ACC112 (cell line): ENCODE measurements around the gene SPATA2L.
"Not testable (repeated sequence)": the region's sequence is repeated elsewhere in the genome, so short reads cannot be mapped to it uniquely, and the experiment has no call there.

Experiments
- H2AFZ ChIP-seq: fragments of 200-600 bp; sonication (generic); one replicate; pipeline ENCODE4 v1.6.0; 2017; ENCODE audit warnings: antibody characterized with exemption, low read length; ENCODE audit not compliant: unreplicated experiment
- H3K27ac ChIP-seq: fragments of 200-600 bp; sonication (generic); 2 replicates; pipeline ENCODE4 v1.5.1; 2014; ENCODE audit warnings: low read depth, mild to moderate bottlenecking, antibody characterized with exemption, low read length, moderate library complexity
- H3K27me3 ChIP-seq: fragments of 200-600 bp; sonication (generic); 2 replicates; pipeline ENCODE4 v1.6.1; 2014; ENCODE audit warnings: mild to moderate bottlenecking, antibody characterized with exemption, low read length, moderate library complexity, mixed read lengths; ENCODE audit not compliant: insufficient read depth
- H3K36me3 ChIP-seq: fragments of 200-600 bp; sonication (generic); 2 replicates; pipeline ENCODE4 v1.6.1; 2016; ENCODE audit warnings: mild to moderate bottlenecking, antibody characterized with exemption, low read length, moderate library complexity, mixed read lengths; ENCODE audit not compliant: insufficient read depth
- H3K4me1 ChIP-seq: fragments of 200-600 bp; sonication (generic); one replicate; pipeline ENCODE4 v1.6.1; 2016; ENCODE audit warnings: low read length, mixed read lengths; ENCODE audit not compliant: insufficient read depth, unreplicated experiment, control insufficient read depth
- H3K4me3 ChIP-seq: fragments of 200-600 bp; sonication (generic); 2 replicates; pipeline ENCODE4 v1.5.1; 2014; ENCODE audit warnings: mild to moderate bottlenecking, low read depth, low read length
- H3K79me2 ChIP-seq: fragments of 200-600 bp; sonication (generic); one replicate; pipeline ENCODE4 v1.6.0; 2016; ENCODE audit warnings: low read length; ENCODE audit not compliant: control insufficient read depth, unreplicated experiment, insufficient read depth

SPATA2L gene

DNA sequence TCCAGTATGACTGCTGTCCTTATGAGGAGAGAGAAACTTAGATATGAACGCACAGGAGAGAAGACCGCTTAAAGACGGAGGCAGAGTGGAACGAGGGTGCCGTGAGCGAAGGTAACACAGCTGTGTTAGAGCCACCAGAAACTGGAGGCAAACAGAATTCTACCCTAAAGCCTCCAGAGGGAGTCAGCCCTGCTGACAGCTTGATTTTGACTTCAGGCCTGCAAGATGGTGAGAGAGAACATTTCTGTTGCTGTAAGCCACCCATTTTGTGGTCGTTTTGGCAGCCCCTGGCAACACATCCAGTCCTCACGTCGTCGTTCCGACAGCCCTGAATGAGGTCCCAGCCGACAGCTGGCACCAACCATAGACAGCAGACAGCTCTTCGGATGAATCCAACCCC, 2.8 kb upstream of the SPATA2L start:
- Histone ChIP-seq H3K27ac (no peak overlapping the region), H3K4me1 (peaks cover 12% of the 10 kb centered on the region), H3K79me2 (no peaks in the 10 kb centered on the region), H3K36me3 (no peaks in the 10 kb centered on the region), H3K27me3 (no peaks in the 10 kb centered on the region), H2AFZ (no peak overlapping the region), H3K4me3 (no peak overlapping the region)

DNA sequence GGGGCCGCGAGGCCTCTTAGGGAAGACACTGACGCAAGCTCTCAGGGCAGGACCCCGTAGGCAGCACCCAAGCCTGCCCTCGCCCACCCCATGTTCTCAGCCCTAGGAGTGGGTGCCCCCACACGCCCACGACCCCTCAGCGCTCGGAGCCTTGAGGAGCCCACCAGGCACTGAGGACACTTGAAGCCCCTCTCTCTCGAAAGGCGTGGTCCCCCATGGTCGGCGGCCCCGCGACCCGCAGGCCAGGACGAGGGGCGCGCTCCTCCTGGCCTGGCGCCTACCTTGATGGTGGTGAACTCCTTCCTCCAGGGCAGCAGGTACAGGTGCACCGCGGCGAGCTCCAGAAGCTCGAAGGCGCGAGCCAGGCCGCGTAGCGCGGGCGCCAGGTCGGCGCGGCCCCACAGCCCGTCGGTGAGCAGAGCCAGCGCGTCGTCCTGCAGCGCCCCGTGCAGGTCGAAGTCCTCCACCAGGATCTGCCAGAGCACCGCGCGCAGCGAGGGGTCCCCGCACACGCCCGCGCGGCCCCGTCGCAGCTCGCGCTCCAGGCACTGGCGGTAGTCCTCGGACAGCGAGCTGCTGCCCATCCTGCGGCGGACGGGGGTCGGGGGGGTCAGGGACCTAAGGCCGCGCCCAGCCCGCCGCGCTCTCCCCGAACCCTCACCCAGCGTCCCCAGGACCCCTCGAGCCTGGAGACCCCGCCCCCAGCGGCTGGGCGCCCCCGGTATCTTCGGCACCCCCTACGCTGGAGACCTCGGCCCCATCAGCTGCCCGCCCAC, 668 bp downstream of the SPATA2L start:
- H3K27me3 ChIP-seq = no peaks in the 10 kb centered on the region
- H2AFZ ChIP-seq = no peak overlapping the region
- peak overlapping the region; percentile 53 for H3K27ac ChIP-seq
- peak overlapping the region; percentile 79 for H3K4me3 ChIP-seq
- 0 out of 2 replicates have a peak, but pooled peaks cover 2% of the 10 kb centered on the region for H3K36me3 ChIP-seq
- H3K79me2 ChIP-seq = no peaks in the 10 kb centered on the region
- H3K4me1 ChIP-seq = peaks cover 12% of the 10 kb centered on the region

DNA sequence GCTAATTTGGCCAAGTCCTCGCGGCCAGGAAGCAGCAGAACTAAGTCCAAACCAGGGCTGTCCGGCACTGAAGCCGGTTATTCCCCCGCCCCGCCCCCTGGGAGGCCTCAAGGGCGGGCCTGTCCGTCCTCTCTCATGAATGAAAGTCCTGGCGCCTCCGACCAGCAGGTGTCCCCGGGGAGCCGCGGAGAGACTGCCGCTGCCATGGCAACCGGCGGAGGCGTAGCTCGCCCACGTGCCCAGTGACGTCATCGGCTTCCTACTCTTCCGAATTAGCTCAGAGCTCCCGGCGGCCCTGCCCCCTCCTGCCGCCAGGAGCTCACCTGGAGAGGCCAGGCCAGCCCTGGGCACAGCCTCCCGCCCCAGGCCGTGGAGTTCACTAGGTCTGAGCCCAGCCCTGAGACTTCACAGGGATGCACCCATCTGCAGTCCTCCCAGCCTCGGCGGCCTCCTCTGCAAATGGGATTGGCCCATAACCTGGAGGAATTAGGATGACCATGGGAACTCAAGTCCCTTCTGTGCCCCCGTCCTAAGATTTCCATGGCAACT, 1.3 kb downstream of the SPATA2L start:
- H3K27ac ChIP-seq = peak overlapping the region; percentile 55
- no peaks in the 10 kb centered on the region for H3K27me3 ChIP-seq
- H3K4me1 ChIP-seq = peaks cover 12% of the 10 kb centered on the region
- H3K36me3 ChIP-seq = 0 out of 2 replicates have a peak, but pooled peaks cover 2% of the 10 kb centered on the region
- peak overlapping the region; percentile 79 for H3K4me3 ChIP-seq
- no peak overlapping the region for H2AFZ ChIP-seq
- no peaks in the 10 kb centered on the region for H3K79me2 ChIP-seq

DNA sequence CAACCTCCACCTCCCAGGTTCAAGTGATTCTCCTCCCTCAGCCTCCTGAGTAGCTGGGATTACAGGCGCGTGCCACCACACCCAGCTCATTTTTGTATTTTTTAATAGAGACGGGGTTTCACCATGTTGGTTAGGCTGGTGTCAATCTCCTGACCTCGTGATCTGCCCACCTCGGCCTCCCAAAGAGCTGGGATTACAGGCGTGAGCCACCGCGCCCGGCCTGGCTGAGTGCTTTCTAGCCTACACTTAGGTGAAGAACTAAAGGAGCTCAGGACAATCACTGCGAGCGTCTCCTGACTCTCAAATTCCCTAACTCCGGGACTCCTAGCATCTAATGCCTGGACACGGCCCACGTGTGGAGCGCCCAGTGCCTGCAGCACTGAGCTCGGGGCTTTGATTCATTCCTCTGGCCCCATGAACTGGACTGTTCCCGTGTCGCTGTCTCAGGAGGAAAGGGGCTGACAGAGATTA, 1.8 kb downstream of the SPATA2L start:
- H3K27me3 ChIP-seq, H3K79me2 ChIP-seq, H2AFZ ChIP-seq, H3K36me3 ChIP-seq: not testable (repeated sequence)
- H3K27ac ChIP-seq = peak overlapping the region; percentile 55
- H3K4me3 ChIP-seq = peak overlapping the region; percentile 45
- peaks cover 12% of the 10 kb centered on the region for H3K4me1 ChIP-seq

DNA sequence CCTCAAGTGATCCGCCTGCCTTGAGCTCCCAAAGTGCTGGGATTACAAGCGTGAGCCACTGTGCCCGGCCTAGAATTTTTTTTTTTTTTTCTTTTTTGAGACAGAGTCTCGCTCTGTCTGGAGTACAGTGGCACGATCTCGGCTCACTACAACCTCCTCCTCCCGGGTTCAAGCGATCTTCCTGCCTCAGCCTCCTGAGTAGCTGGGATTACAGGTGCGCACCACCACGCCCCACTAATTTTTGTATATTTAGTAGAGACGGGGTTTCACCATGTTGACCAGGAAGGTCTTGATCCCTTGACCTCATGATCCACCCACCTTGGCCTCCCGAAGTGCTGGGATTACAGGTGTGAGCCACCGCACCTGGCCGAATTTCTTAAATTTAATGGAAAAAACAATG, 2.8 kb downstream of the SPATA2L start:
- not testable (repeated sequence) for H3K79me2 ChIP-seq, H3K36me3 ChIP-seq, H2AFZ ChIP-seq, H3K27ac ChIP-seq, H3K4me3 ChIP-seq, H3K27me3 ChIP-seq
- peaks cover 12% of the 10 kb centered on the region for H3K4me1 ChIP-seq

DNA sequence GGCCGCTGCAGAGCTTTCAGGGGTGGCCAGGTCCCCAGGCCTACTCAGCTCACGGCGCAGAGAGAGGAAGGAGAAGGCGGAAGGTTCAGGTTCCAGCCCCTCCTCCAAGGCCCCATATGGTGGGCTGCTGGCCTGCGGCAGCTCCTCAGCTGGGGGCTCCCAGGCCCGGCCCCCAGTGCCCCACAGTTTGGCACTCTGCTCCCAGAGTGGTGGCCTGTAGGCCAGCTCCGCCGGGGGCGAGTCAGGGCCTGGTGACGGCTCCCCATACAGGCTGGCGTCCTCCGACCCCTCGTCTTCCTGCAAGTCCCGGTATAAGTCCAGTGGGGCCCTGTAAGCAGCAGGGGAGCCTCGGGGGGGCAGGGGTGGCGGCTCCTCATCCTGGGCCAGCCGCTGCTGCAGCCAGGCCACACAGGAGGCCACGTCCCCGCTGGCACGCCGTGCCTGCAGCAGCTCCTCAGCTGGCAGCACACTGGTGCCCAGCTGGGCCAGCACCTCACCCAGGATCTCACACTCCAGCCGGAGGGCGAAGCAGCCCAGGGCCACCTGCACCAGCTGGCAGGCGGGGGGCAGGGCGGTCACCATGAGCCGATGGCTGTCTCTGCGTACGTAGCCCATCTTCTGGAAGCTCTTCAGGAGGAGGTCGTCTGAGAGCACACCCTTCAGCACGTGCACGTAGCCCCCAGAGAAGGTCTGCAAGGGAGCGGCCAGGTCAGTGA, 3.7 kb downstream of the SPATA2L start:
- Histone ChIP-seq H3K27ac (no peak overlapping the region), H2AFZ (no peak overlapping the region), H3K4me1 (peaks cover 12% of the 10 kb centered on the region), H3K27me3 (no peaks in the 10 kb centered on the region), H3K4me3 (no peak overlapping the region), H3K79me2 (no peaks in the 10 kb centered on the region), H3K36me3 (0 out of 2 replicates have a peak, but pooled peaks cover 2% of the 10 kb centered on the region)

DNA sequence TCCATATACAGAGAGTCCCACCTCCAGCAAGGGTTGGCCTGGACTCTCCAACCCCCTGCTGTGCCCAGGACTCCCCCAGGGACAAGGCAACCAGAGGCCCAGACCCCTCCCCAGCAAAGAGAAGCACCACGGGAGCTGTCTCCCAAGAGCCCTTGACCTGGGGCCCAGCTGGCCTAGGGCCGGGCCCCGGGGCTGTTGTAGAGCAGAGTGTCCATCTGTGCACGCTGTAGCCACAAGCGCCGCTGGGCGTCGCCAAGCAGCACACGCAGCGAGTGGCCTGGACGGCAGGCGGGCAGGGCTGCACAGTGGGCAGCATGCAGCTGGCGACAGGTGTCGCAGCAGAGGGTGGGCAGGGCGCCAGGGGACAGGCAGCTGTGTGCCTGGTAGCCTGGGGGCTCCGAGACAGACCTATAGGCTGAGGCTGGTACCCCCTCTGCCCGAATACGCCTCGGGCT, 4.3 kb downstream of the SPATA2L start:
- Histone ChIP-seq H3K4me1 (peaks cover 12% of the 10 kb centered on the region), H3K79me2 (no peaks in the 10 kb centered on the region), H3K4me3 (no peak overlapping the region), H2AFZ (no peak overlapping the region), H3K27ac (no peak overlapping the region), H3K36me3 (0 out of 2 replicates have a peak, but pooled peaks cover 2% of the 10 kb centered on the region), H3K27me3 (no peaks in the 10 kb centered on the region)

DNA sequence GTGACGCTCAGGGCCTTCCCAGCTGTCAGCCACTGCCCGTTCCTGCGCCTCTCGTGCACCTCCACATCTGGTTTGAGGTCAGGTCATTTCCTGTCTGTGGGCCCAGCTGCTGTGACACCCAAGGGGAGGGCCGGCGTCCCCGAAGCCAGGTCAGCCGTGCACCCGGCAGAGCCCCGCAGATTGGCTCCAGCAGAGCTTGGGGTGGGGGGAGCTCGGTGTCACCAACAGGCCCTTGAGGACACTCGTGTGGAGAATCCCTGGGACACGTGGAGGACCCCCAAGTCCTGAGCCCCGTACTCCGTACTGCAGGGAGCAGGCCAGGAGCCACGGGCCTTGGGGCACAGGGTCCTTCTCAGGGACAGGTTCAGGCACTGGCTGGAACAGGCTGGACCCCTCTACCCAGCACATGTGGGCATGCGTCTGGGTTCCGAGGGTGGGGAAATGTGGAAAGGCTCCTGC, 4.8 kb downstream of the SPATA2L start:
- Histone ChIP-seq H3K4me3 (no peak overlapping the region), H2AFZ (no peak overlapping the region), H3K27ac (no peak overlapping the region), H3K4me1 (peaks cover 12% of the 10 kb centered on the region), H3K36me3 (0 out of 2 replicates have a peak, but pooled peaks cover 2% of the 10 kb centered on the region), H3K79me2 (no peaks in the 10 kb centered on the region), H3K27me3 (no peaks in the 10 kb centered on the region)

DNA sequence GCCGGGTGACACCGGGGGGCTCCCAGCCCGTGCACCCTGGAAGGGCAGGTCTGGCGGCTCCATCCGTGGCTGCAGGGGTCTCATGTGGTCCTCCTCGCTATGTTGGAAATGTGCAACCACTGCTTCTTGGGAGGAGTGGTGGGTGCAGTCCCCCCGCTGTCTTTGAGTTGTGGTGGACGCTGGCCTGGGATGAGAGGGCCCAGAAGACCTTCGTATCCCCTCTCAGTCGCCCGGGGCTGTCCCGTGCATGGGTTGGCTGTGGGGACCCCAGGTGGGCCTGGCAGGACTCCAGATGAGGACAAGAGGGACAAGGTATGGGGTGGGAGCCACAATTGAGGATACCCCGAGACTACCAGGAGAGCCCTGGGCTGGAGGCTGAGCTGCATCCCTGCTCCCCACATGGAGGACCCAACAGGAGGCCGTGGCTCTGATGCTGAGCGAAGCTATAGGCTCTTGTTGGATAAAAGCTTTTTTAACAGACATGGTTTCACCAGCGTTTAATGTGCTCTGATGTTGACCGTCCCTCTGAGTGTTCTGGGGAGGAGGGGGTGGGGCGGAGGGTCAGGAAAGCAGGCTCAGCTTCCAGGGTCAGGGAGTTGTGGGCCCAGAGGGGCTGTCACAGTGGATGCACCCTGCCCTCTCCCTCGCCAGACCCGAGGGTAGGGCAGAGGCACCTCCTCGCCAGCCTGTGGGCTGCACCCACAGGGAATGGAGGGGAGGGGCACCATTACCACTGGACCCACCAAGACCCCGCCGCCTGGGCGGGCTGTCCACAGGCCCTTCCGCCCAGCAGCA, 5.4 kb downstream of the SPATA2L start:
- Histone ChIP-seq H2AFZ (no peak overlapping the region), H3K27me3 (no peaks in the 10 kb centered on the region), H3K4me3 (no peak overlapping the region), H3K27ac (no peak overlapping the region), H3K4me1 (peaks cover 12% of the 10 kb centered on the region), H3K79me2 (no peaks in the 10 kb centered on the region), H3K36me3 (peaks cover 6% of the 10 kb centered on the region; the same call in 1 of the 2 replicates)
